Activated T-cell treated with anti-CD3 and anti-CD28 coated beads for 48 hours (primary cell): ENCODE measurements around the gene SLAMF1.

ENCODE experiments used
- DNase-seq: peaks from one replicate; pipeline ENCODE4 v3.0.0-alpha.2; 2020; ENCODE audit warnings: low read depth

SLAMF1 gene

GRCh38 chr1:160639652-160640051, 7.2 kb downstream of the SLAMF1 start:
- no peak for DNase-seq

GRCh38 chr1:160638926-160639325, 7.9 kb downstream of the SLAMF1 start:
- no peak for DNase-seq

GRCh38 chr1:160638540-160638857, 8.3 kb downstream of the SLAMF1 start:
- DNase-seq: no peak

GRCh38 chr1:160637821-160638539, 8.9 kb downstream of the SLAMF1 start:
- no peak for DNase-seq

- DNase-seq: no peak
These were observed 9.8 kb downstream of the SLAMF1 start for GRCh38 chr1:160637065-160637464.

GRCh38 chr1:160636547-160636946, 10.3 kb downstream of the SLAMF1 start:
- DNase-seq: no peak

GRCh38 chr1:160636076-160636475, 10.8 kb downstream of the SLAMF1 start:
- no peak for DNase-seq

GRCh38 chr1:160634543-160635491, 12.0 kb downstream of the SLAMF1 start:
- no peak for DNase-seq

- no peak for DNase-seq
These were observed 13.4 kb downstream of the SLAMF1 start for GRCh38 chr1:160633330-160633903.

GRCh38 chr1:160631983-160632625, 14.7 kb downstream of the SLAMF1 start:
- no peak for DNase-seq

GRCh38 chr1:160630523-160631451, 16.1 kb downstream of the SLAMF1 start:
- DNase-seq: no peak

- DNase-seq: no peak
These were observed 17.3 kb downstream of the SLAMF1 start for GRCh38 chr1:160629286-160630210.

- no peak for DNase-seq
These were observed 18.0 kb downstream of the SLAMF1 start for GRCh38 chr1:160628799-160629263.

- peak; percentile 62 for DNase-seq
These were observed 19.1 kb downstream of the SLAMF1 start for GRCh38 chr1:160627677-160628289.

GRCh38 chr1:160626509-160627342, 20.1 kb downstream of the SLAMF1 start:
- no peak for DNase-seq

- DNase-seq: peak; percentile 65
These were observed 20.9 kb downstream of the SLAMF1 start for GRCh38 chr1:160625725-160626498.

- DNase-seq: no peak
These were observed 21.5 kb downstream of the SLAMF1 start for GRCh38 chr1:160625321-160625720.

GRCh38 chr1:160624464-160624863, 22.4 kb downstream of the SLAMF1 start:
- no peak for DNase-seq
